Hepatocyte (in vitro differentiated cells): ENCODE results near the gene ZW10. TPM values are rescaled to one million over a fixed set of nuclear protein-coding genes. Genes with fewer than 3 reads are reported as not detected.
A peak's percentile ranks its signal among the peaks of the same experiment; 100 is the strongest.

Source experiments
- DNase-seq: peaks from one replicate; pipeline ENCODE4 v3.0.0-alpha.2; 2016; ENCODE audit warnings: low spot score
- H2AFZ ChIP-seq: fragments of 200-600 bp; sonication (generic); 2 replicates; pipeline ENCODE4 v1.6.0; 2016; ENCODE audit warnings: antibody characterized with exemption, mild to moderate bottlenecking
- H3K27ac ChIP-seq: fragments of 200-600 bp; sonication (generic); 2 replicates; pipeline ENCODE4 v1.5.1; 2016; ENCODE audit warnings: mild to moderate bottlenecking
- H3K27me3 ChIP-seq: fragments of 200-600 bp; sonication (generic); 2 replicates; pipeline ENCODE4 v1.6.1; 2016
- H3K36me3 ChIP-seq: fragments of 200-600 bp; sonication (generic); replicated peaks from 2 replicates; pipeline ENCODE4 v1.5.1; 2016; ENCODE audit warnings: low read depth; ENCODE audit not compliant: insufficient read depth
- H3K4me1 ChIP-seq: fragments of 200-600 bp; sonication (generic); 2 replicates; pipeline ENCODE4 v1.5.1; 2016; ENCODE audit warnings: mild to moderate bottlenecking, moderate library complexity; ENCODE audit not compliant: insufficient read depth
- H3K4me2 ChIP-seq: fragments of 200-600 bp; sonication (generic); 2 replicates; pipeline ENCODE4 v1.6.0; 2016
- H3K4me3 ChIP-seq: fragments of 200-600 bp; sonication (generic); 2 replicates; pipeline ENCODE4 v1.5.1; 2016; ENCODE audit warnings: mild to moderate bottlenecking
- H3K79me2 ChIP-seq: fragments of 200-600 bp; sonication (generic); 2 replicates; pipeline ENCODE4 v1.6.0; 2017; ENCODE audit warnings: mild to moderate bottlenecking
- H3K9me2 ChIP-seq: fragments of 200-600 bp; sonication (generic); replicated peaks from 2 replicates; pipeline ENCODE4 v1.6.0; 2017; ENCODE audit warnings: mild to moderate bottlenecking; ENCODE audit not compliant: insufficient read depth
- H3K9me3 ChIP-seq: fragments of 200-600 bp; sonication (generic); 2 replicates; pipeline ENCODE4 v1.5.1; 2016; ENCODE audit warnings: low read depth, mild to moderate bottlenecking
- H4K20me1 ChIP-seq: fragments of 200-600 bp; sonication (generic); 2 replicates; pipeline ENCODE4 v1.6.0; 2016; ENCODE audit warnings: mild to moderate bottlenecking; ENCODE audit not compliant: insufficient read depth, poor library complexity, severe bottlenecking
- CTCF ChIP-seq: fragments of 200-600 bp; sonication (generic); IDR thresholded peaks from 2 replicates; pipeline ENCODE4 v1.5.1; 2016; ENCODE audit warnings: antibody characterized with exemption, mild to moderate bottlenecking; ENCODE audit not compliant: poor library complexity
- EZH2 ChIP-seq: fragments of 200-600 bp; sonication (generic); IDR thresholded peaks from 2 replicates; pipeline ENCODE4 v1.6.1; 2016; ENCODE audit warnings: antibody characterized with exemption, mild to moderate bottlenecking, borderline replicate concordance
- EZH2phosphoT487 ChIP-seq: fragments of 200-600 bp; sonication (generic); IDR thresholded peaks from one replicate; pipeline ENCODE4 v1.6.1; 2018; ENCODE audit warnings: antibody characterized with exemption, mild to moderate bottlenecking, low read depth, moderate library complexity; ENCODE audit not compliant: unreplicated experiment, severe bottlenecking
- WGBS: methylation state at CpG from one replicate; pipeline ENCODE4 v1.1.6; 2016; ENCODE audit warnings: low lambda C conversion rate; ENCODE audit errors: missing lambda C conversion rate; 5-methylcytosine and 5-hydroxymethylcytosine counted together
- polyA plus RNA-seq: library from polyadenylated mRNA; unstranded; fragments of >200 nt; fragmentation: Nextera tagmentation; extraction: Ambion mirVana; gene quantifications from 2 replicates; pipeline ENCODE4 v1.2.1, GENCODE V29; 2016
- total RNA-seq: library from RNA; depleted of rRNA; stranded (reverse); fragments of >200 nt; gene quantifications from 2 replicates; pipeline ENCODE4 v1.2.3, GENCODE V29; 2014

Gene ZW10
- total RNA-seq (19.5 and 22.3 TPM in 2 replicates), polyA plus RNA-seq (12.7 and 15.4 TPM in 2 replicates)

- Histone ChIP-seq H3K9me2 (no peaks in the 10 kb centered on the region), H3K9me3 (no peaks in the 10 kb centered on the region), H3K4me2 (peak within 1 kb of the TSS; percentile 82), H3K27me3 (no peaks in the 10 kb centered on the region), H3K4me3 (peak within 1 kb of the TSS; percentile 74), H3K36me3 (no peaks in the 10 kb centered on the region), H3K27ac (peak within 1 kb of the TSS; percentile 87), H4K20me1 (no peaks in the 10 kb centered on the region), H2AFZ (peak within 1 kb of the TSS; percentile 69), H3K79me2 (peaks cover 39% of the 10 kb centered on the region), H3K4me1 (peaks cover 9% of the 10 kb centered on the region)
- TF ChIP-seq CTCF = peak; percentile 99
- no peak for TF ChIP-seq EZH2phosphoT487
- under 1% methylated on average over 46 of the region's 46 CpGs for WGBS
- peak; percentile 99 for DNase-seq
These were observed at the start of gene ZW10 for GRCh38 chr11:113773416-113774173. Gene ZW10 (minus strand): TSS chr11:113773692. CDS start chr11:113773666, 26 bp downstream.

- Histone ChIP-seq H3K79me2 (no peaks in the 10 kb centered on the region), H3K36me3 (no peaks in the 10 kb centered on the region), H3K27me3 (no peaks in the 10 kb centered on the region), H2AFZ (no peak overlapping the region), H3K4me1 (no peaks in the 10 kb centered on the region), H3K9me3 (no peaks in the 10 kb centered on the region), H4K20me1 (no peaks in the 10 kb centered on the region), H3K9me2 (no peaks in the 10 kb centered on the region), H3K4me3 (no peak overlapping the region), H3K27ac (no peak overlapping the region), H3K4me2 (no peak overlapping the region)
- TF ChIP-seq EZH2phosphoT487 = no peak
- TF ChIP-seq EZH2 = no peak
- TF ChIP-seq CTCF = no peak
- WGBS = 98% methylated on average over 3 of the region's 3 CpGs
- no peak for DNase-seq
These were observed 44.9 kb upstream of the ZW10 start for GRCh38 chr11:113818426-113818825.

DNA sequence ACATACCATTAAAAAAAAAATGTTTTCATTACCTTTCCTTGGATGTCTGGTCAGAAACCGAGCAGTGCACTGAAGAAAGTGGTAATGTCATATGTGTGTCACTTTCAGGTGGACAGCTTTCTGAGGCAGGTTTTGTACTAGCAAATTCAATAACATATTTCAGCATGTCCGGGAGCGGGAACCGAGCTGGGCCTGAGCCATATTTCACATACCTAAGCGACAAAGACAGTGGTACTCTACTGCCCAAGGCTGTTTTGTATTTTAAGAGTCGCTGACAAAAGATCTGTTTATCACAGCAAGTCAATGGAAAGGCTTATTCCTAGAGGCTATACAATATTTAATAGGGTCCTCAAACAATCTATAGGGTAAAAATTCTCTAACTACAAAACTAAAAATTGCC, 44.1 kb upstream of the ZW10 start:
- no peak for TF ChIP-seq EZH2phosphoT487
- TF ChIP-seq CTCF = no peak
- TF ChIP-seq EZH2 = no peak
- Histone ChIP-seq H4K20me1 (no peaks in the 10 kb centered on the region), H3K27ac (no peak overlapping the region), H3K4me1 (no peaks in the 10 kb centered on the region), H3K9me2 (no peaks in the 10 kb centered on the region), H3K36me3 (no peaks in the 10 kb centered on the region), H3K4me2 (no peak overlapping the region), H2AFZ (no peak overlapping the region), H3K79me2 (no peaks in the 10 kb centered on the region), H3K4me3 (no peak overlapping the region), H3K27me3 (no peaks in the 10 kb centered on the region), H3K9me3 (no peaks in the 10 kb centered on the region)
- no peak for DNase-seq
- WGBS = 92% methylated on average over 6 of the region's 6 CpGs
